Placental epithelial cell (primary cell): ENCODE measurements around the gene UTS2R. TPM values are rescaled to one million over a fixed set of nuclear protein-coding genes. Genes with fewer than 3 reads are reported as not detected.

Experiments used
- small RNA-seq: library from RNA; depleted of rRNA; stranded (forward); fragments of <200 nt; gene quantifications from one replicate; pipeline ENCODE3, GENCODE V24; 2012
- total RNA-seq: library from RNA; depleted of rRNA; stranded (reverse); fragments of >200 nt; gene quantifications from 2 replicates; pipeline ENCODE4 v1.2.3, GENCODE V29; 2012

Gene UTS2R
- total RNA-seq, result not detected in 2 replicates

GRCh38 chr17:82371333-82372248 lies at the start of gene UTS2R:
Gene UTS2R (plus strand): TSS chr17:82371765. CDS start chr17:82374325, 2,560 bp downstream.

GRCh38 chr17:82333279-82334171 lies 38.0 kb upstream of the UTS2R start, which contains the start of gene SECTM1:
Gene SECTM1 (minus strand): TSS chr17:82333766. CDS start chr17:82327240, 6,526 bp downstream.

DNA sequence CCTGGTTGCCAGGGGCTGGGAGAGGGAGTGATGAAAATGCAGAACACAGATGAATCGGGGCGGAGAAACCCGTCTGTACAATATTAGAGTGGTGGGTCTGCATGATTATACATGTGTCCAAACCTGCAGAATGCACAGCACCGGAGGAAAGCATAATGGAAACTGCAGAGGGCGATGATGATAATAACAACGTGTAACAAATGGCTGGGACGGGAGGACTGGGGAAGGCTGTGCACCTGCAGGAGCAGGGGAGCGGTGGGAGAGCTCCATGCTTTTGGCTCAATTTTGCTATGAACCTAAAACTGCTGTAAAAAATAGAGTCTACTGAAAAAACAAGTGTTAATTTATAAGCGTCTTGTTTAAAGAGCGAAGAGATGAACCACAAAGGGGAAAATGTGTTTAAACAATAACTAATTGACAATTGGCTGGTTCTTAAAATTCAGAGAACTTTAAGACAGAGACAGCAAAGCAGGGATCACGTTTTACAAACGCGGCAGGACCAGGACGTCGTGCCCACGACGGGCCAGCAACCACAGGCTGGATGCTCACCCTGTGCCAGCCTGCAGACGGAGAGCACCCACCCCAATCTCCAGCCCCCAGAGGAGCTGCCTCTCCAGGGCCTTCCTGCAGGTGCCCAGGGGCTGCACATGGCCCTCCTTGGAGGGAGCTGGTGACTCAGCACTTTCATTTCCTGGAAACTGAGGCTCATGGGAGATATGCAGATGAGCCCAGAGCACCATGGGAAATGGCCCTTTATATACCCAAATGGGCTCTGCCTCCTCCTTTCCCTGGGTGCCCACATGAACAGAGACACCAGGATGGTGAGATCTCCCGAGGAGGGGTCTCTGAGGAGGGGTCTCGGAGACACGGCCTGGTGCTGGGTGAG lies 12.9 kb upstream of the UTS2R start, which contains the start of gene TEX19:
Gene TEX19, plus strand, starts transcription at position 783 of the 886 bp plus-strand sequence. CDS start 2,904 bp downstream, outside the sequence.

DNA sequence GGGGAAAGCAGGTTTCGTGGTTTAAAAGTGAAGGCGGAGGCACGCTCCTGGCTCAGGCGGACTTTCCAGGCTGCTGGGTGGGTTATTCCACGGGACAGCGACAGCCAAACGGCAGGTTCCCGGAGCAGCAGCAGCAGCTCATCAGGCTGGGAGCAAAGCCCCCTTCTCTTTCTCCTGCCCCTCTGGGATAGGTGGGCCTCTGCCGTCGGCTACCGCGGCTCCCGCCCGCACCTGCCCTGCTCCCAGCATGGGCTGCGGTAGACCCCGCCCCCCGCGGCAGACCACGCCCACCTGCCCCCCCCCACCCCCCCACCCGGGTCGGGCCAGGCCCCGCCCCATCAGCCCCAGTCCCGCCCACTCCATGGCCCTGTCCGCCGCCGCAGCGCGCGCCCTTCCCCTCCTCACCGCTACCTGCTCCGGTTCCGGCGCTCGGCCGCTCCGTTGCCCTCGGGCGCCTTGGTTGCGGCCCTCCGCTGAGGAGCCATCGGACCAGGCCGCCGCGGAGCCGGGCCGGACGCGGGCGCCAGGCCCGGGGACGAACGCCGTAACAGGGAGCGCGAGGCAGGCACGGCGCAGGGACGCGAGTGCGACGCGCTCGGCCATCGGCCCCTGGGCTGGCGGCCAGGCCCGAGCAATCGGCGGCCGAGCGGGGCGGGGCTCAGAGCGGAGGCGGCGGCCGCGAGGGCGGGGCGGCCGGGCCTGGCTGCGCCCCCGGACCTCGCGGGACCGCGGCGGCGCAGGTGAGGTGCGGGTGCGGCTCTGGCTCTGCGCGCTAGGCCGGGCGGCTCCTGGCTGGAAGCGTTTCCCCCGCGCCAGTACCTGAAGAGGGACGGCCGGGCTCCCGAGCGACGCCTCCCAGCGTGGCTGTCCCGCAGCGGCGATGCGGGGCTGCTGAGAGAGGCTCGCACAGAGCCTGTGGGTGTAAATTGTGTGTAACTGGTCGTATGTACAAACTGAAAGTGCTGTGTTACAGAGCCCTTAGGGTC lies 46.7 kb downstream of the UTS2R start, which contains the start of the genes HEXD and OGFOD3:
Gene HEXD, plus strand, starts transcription at position 347 of the 986 bp plus-strand sequence. CDS start 1,453 bp downstream, outside the sequence.
Gene OGFOD3, minus strand, starts transcription at position 586 of the 986 bp plus-strand sequence. Its CDS starts 101 bp downstream, at position 485.

Small RNAs within 50 kb of the gene (small RNA-seq; reads per million reads assigned to genes)
- gene RF00019, result not detected

Other genes with a start within 250 kb of the UTS2R start
- gene CCDC57, start 158.9 kb upstream of the UTS2R start, total RNA-seq, result 18.2 and 31.0 TPM in 2 replicates
- gene SLC16A3, start 142.7 kb upstream of the UTS2R start, total RNA-seq, result 87.9 and 172 TPM in 2 replicates
- gene CSNK1D, start 98.1 kb upstream of the UTS2R start, total RNA-seq, result 51.4 and 65.6 TPM in 2 replicates
- not detected in 2 replicates for gene CD7, start 54.2 kb upstream of the UTS2R start, total RNA-seq
- 0.65 and 11.0 TPM in 2 replicates for gene SECTM1, start 38.0 kb upstream of the UTS2R start, total RNA-seq
- gene TEX19, start 12.5 kb upstream of the UTS2R start, total RNA-seq, result under 0.01 and 0.11 TPM in 2 replicates
- gene HEXD, start 46.6 kb downstream of the UTS2R start, total RNA-seq, result 15.2 and 27.9 TPM in 2 replicates
- gene OGFOD3, start 46.8 kb downstream of the UTS2R start, total RNA-seq, result 38.5 and 39.5 TPM in 2 replicates
- gene CYBC1, start 79.0 kb downstream of the UTS2R start, total RNA-seq, result 61.7 and 67.1 TPM in 2 replicates
- gene NARF, start 87.0 kb downstream of the UTS2R start, total RNA-seq, result 65.6 and 65.7 TPM in 2 replicates
- gene FOXK2, start 148.0 kb downstream of the UTS2R start, total RNA-seq, result 36.1 and 42.7 TPM in 2 replicates